ENCODE data around the gene PYGB.
"Not testable (repeated sequence)": the region's sequence is repeated elsewhere in the genome, so short reads cannot be mapped to it uniquely, and the experiment has no call there.

Gene PYGB

DNA sequence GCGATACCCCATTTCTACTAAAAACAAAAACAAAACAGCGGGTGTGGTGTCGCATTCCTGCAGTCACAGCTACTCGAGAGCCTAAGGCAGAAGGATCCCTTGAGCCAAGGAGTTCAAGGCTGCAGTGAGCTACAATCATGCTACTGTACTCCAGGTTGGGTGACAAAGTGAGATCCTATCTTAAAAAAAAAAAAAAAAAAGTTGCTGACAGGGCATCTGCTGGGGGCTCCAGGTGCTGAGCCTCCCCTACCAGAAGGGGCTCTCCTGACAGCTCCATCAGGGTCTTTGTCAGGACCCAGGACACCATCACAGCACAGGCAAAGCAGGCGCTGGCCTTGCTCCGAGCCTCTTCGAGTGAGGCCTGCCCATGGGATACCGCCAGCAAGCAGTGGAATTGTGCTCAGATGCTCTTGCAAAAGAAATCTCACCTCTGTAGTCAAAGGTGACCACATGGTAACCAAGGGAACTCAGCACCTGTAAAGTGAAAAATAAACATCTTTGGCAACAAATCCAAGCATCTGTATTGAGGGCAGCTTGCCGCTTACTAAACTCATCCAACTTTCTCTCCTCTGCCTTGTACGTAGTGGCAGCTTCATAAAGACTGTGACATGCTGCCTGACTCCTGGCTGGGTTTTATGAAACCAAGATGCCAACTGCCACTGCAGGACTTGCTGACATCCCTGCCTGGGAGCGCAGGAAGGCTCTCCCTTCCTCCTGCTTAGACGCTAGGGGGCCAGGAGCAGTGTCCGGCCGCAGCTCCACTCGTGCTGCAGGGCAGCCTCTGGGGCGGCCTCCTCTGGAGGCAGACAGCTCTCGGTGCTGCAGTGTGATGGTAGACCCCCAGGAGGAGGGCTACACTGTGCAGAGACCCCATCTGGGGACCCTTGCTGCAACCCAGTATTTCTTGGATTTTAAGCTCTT is 66.9 kb downstream of the PYGB start:
- no peak for DNase-seq (ENCODE audit: low spot score)

DNA sequence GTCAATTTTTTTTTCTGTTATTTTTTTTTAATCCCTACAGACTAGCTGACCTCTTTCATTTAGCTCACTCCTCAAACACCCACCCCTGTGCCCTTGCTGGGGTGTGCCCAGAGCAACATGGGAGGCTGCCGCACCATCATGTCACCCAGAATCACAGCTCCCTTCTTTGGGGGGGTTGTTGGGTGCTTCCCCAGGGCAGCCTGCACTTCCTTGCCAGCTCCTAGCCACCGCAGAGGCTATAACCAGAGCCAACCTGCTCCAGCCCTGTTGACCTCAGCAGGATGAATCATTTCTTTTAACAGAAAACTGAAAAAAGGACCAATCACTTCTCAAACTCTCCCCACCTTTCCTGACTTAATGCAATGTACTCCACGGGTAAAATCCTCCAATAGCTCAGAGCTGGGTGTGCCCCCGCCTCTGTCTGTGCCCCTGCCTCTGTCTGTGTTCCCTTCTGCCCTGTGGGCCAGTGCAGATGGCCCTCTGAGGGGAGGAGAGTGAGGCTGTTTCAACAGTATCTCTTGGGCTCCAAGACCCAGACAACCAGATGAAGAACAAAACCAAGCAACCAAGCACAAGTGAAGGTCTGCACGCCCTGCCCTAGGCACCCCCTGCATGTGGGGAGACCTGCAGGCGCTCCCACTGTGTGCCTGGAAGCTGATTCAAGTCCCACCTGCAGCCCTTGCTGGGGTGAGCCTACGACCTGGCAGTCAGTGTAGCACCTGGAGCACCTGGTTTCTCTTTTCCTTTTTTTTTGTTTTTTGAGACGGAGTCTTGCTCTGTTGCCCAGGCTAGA is 67.7 kb downstream of the PYGB start:
- DNase-seq (ENCODE audit: low spot score), result no peak

DNA sequence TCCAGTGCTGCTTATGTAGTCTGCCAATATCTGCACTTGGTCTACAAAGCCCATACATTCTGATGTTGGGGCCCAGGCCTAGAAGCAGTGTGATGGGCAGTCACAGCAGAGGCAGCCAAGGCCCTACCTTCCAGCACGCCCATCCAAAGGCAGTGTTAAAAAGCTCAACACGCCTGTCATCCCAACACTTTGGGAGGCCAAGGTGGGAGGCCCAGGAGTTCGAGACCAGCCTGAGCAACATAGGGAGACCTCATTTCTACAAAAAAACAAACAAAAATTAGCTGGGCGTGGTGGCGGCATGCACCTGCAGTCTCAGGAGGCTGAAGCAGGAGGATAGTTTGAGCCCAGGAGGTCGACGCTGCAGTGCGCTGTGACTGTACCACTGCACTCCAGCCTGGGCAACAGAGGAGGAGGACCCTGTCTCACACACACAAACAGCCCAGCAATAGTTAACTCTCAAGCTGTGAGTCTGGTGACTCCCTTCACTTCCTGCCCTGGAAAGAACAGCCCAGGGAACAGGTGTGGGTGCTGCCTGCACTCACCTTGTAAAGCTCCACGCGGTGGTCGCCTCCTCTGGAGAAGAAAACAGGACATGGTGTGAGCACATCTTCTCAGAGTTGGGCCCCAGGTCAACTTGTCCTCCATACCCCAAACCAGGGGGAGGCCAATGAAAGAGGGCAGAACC is 68.8 kb downstream of the PYGB start:
- DNase-seq (ENCODE audit: low spot score), result no peak

- DNase-seq (ENCODE audit: low spot score), result no peak
Measured at GRCh38 chr20:25317351-25318075, 69.6 kb downstream of the PYGB start.

DNA sequence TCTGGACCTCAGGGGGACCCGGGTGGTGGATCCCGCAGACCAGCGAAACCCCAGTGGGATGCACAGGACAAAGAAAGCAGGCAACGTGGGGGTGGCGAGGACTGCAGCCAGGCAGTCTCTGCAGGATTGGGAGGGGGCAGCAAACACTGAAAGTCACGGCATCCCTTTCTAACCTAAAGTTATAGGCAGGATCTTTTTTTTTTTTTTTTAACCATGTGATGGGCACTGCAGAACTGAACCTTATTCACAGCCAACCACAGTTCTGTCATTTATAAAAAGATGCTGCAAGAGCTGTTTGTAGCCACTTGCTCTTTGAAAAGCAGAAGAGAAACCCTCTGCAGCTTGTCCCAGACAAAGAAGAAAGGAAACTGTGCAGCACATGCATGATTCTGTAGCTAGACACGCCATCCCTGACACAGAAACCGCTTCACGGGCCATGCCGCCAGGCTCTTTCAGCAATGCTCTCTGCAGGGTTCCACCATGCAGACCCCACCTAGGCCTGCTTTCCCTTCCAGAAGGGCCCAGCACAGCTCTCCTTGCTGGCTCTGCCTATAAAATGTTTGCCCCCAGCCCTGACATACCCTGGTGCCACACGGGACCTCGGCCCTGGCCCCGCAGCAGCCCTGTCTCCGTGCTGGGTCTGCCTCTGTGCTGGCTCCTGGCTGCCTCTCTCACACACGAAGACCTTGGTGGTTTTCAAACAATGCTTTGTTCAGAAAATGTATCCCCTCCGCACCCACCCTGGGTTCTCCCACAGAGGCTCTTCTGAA is 70.8 kb downstream of the PYGB start:
- DNase-seq (ENCODE audit: low spot score), result no peak

DNA sequence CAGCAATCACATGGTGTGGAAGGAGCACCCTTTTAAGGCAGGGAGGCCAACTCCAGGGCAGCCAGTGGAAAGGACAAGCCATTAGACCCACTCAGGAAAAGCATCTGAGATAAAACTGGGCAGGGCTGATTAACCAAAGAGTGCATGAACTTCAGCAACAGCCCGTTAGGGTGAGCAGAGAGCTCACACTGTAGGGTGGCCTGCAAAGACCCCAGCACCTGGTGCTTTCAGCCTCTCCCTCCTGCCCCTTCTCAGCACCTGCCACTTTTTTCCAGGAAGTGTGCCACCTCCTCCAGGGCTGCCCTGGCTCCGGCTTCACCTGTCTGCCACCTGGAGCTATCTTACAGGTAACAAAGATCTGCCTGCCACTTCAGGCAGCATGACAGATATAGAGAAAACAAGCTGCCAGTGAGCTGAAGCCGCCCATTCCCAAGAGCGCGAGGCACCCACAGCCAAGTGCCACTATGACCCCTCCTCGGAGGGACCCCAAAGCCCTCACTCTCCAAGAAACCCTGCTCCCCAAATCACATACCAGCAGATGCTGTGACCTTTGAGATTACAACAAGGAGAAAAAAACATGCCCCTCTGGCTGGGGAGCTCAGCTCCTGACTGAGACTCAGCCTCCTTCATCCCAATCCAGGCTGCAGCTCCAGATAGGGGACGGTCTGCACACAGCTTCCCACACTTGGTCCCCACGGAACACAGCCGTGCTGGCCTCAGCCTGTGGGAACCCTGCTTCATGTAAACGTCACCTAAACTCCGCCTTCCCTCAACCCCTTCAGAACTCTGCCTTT is 71.6 kb downstream of the PYGB start:
- no peak for DNase-seq (ENCODE audit: low spot score)

- DNase-seq (ENCODE audit: low spot score), result no peak
Measured at GRCh38 chr20:25320035-25320800, 72.3 kb downstream of the PYGB start.

DNA sequence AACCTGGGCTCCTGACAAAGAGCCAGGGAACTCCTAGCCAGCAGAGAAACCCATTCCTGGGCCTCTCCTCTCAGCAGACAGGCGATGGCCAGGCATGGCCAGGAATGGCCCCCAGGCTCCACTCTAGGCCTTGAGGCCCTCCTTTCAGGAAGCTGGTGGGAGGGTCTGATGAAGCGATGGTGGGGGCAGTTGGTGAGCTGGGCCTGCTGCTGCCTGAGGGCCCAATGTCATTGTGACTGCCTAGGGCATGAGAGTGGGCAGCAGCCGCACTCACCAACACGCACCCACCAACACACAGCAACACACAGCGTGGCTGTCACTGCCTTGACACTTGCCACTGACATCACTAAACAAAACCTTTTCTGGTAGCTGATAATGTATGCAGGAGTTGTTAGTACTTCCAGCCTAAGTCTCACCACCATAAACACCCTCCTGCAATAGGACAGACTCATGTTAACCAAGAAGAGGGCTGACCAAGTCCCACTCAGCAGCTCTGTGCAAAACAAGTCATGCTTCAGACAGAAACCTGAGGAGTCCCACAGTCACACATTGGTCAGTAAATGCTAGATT is 73.5 kb downstream of the PYGB start:
- DNase-seq (ENCODE audit: low spot score), result no peak

GRCh38 chr20:25321991-25322390 is 74.1 kb downstream of the PYGB start:
- no peak for DNase-seq (ENCODE audit: low spot score)

- DNase-seq (ENCODE audit: low spot score), result no peak
Measured at GRCh38 chr20:25323496-25324246, 75.8 kb downstream of the PYGB start.

DNA sequence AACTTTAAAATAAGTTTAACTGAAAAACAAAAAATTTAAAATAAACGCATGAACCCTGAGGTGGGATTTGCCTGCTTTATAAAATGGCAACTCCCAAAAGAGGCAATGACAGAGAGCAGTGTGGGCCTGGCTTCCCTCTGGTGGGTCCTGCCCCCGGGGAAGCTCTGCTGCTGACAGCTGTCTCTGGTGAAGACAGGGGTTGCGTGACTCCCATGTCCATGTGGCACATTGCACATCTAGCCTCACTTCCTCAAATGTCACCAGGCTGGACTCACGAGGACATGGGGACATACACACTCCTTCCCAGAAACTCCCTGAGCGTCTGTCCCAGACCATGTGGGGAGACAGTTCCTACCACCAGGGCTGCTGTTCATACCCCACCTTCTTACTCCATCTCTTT is 76.5 kb downstream of the PYGB start:
- DNase-seq (ENCODE audit: low spot score), result no peak

GRCh38 chr20:25325073-25325472 is 77.2 kb downstream of the PYGB start:
- no peak for DNase-seq (ENCODE audit: low spot score)

GRCh38 chr20:25325997-25326396 is 78.1 kb downstream of the PYGB start:
- no peak for DNase-seq (ENCODE audit: low spot score)

DNA sequence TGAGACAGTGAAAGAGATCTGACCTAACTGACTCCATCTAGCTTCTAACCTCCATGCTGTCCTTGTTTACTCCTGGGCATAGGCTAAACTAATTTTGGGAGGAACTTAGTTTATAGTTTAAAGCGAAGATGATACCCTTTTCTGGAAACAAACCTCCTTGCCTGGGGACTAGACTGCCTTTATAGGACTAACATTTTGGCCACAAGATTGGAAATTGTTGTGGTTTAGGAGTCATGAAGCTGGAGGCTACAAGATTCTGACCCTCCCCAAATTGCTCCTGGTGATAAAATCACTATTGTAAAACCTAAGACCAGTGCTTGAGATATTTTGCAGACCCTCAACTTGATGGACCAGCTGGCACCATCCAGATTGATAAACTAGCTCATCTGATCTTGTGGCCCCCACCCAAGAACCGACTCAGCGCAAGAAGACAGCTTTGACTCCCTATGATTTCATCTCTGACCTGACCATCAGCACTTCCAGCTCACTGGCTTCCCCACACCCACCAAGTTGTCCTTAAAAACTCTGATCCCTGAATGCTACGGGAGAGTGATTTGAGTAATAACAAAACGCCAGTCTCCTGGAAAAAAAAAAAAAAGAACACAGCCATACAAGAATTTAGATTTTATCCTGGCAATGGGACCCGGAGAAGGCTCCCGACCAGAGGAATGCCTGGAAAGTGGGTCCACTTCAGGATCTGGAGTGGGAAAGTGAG is 79.8 kb downstream of the PYGB start:
- no peak for DNase-seq (ENCODE audit: low spot score)

DNA sequence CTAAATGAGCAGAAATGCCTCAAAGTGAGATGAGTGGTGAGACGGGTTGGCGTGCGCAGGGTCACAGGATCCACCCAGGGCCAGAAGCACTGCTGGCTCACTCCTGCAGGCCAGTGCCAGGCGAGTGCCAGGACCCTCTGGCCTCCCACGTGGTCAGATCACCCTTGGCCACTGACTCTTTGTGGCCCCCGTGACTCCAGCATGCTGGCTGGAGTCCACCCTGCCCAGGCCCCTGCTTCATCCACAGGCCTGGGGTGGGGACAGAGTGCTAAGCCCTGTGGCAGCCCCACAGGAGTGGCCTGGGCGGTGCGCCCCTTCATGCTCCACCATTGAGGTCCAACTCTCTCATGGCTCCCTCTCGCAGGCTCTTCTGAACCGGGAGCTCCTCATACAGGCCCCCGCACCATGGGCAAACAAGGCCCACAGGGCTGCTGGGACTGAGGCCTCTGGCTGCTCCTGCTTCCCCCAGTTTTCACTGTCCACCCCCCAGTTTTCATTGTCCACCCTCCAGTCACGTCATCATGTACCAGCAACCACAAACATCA is 81.1 kb downstream of the PYGB start:
- DNase-seq (ENCODE audit: low spot score), result no peak

DNA sequence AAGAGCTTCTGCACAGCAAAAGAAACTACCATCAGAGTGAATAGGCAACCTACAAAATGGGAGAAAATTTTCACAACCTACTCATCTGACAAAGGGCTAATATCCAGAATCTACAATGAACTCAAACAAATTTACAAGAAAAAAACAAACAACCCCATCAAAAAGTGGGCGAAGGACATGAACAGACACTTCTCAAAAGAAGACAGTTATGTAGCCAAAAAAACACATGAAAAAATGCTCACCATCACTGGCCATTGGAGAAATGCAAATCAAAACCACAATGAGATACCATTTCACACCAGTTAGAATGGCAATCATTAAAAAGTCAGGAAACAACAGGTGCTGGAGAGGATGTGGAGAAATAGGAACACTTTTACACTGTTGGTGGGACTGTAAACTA is 87.1 kb downstream of the PYGB start:
- DNase-seq (ENCODE audit: low spot score), result not testable (repeated sequence)
